Esophagus squamous epithelium (tissue), 5 donors: Measurements from ENCODE around the gene SF1. TPM values are rescaled to one million over a fixed set of nuclear protein-coding genes. Genes with fewer than 3 reads are reported as not detected.

Source experiments
- DNase-seq: peaks from one replicate; lab custom pipeline; 2025; lab: John Stamatoyannopoulos, UW
- H3K27ac ChIP-seq, 4 donors: fragments of 200-600 bp; sonication (generic); one replicate each; pipeline ENCODE4 v1.5.1; 2016 to 2019; ENCODE audit warnings: mild to moderate bottlenecking in 1 of 4
- H3K27me3 ChIP-seq, 4 donors: fragments of 200-600 bp; sonication (generic); 1 replicate in 3 of 4; 2 replicates in 1 of 4; pipeline versions ENCODE4 v1.5.1 to v1.6.0; 2017 to 2021; ENCODE audit warnings: antibody characterized with exemption in 1 of 4
- H3K36me3 ChIP-seq, 3 donors: fragments of 200-600 bp; sonication (generic); one replicate each; pipeline ENCODE4 v1.5.1; 2016 to 2019
- H3K4me1 ChIP-seq, 3 donors: fragments of 200-600 bp; sonication (generic); one replicate each; pipeline ENCODE4 v1.5.1; 2017 to 2019
- H3K4me3 ChIP-seq, 4 donors: fragments of 200-600 bp; sonication (generic); 1 replicate in 3 of 4; 2 replicates in 1 of 4; pipeline ENCODE4 v1.5.1; 2016 to 2019; ENCODE audit warnings: mild to moderate bottlenecking in 2 of 4, moderate library complexity in 1 of 4
- H3K9me3 ChIP-seq, 3 donors: fragments of 200-600 bp; sonication (generic); one replicate each; pipeline ENCODE4 v1.5.1; 2016 to 2019
- POLR2A ChIP-seq, 4 donors: fragments of 450-650 bp; IDR thresholded peaks; one replicate each; pipeline ENCODE4 v1.6.1; 2017; ENCODE audit warnings: antibody characterized with exemption in 4 of 4, mild to moderate bottlenecking in 4 of 4, moderate library complexity in 3 of 4
- WGBS, 2 donors: methylation state at CpG; one replicate each; pipeline ENCODE4 v1.1.5; 2018; 5-methylcytosine and 5-hydroxymethylcytosine counted together
- intact Hi-C: fragments of 100-400 bp; cut with DNase I; formaldehyde crosslinking; loops from one replicate; pipeline ENCODE4 v1.15.0; 2022
- total RNA-seq, 4 donors: library from RNA; depleted of rRNA; stranded (reverse); fragments of >200 nt; gene quantifications; one replicate each; pipeline ENCODE4 v1.1.0, GENCODE V29; 2016
- TF ChIP-seq, protein P1 (sequence below), 6 experiments: fragments of 450-650 bp in 4 of 6; fragments of 200-600 bp in 2 of 6; sonication (generic) in 2 of 6; IDR thresholded peaks; one replicate each; pipeline ENCODE4 v1.5.1; 2016 to 2019; ENCODE audit warnings: antibody characterized with exemption in 6 of 6, mild to moderate bottlenecking in 4 of 6, moderate library complexity in 4 of 6
- donor health status: DM: yes; HTN: yes; CAD: no.

Gene SF1
- total RNA-seq, 4 donors from 2014 or later: 136 to 292 (median 223) TPM

- WGBS, 2 donors: 44 to 47% methylated on average over 16 to 17 of the region's 17 CpGs
- intact Hi-C loops: no loop called here
- Histone ChIP-seq H3K4me1 (peaks cover 6 to 34% (median 8%) of the 10 kb centered on the region in 3 donors), H3K4me3 (peak overlapping the region; percentile 80 to 96 (median 91)), H3K27me3 (no peaks in the 10 kb centered on the region), H3K36me3 (peaks cover 0 to 26% (median 5%) of the 10 kb centered on the region in 3 donors), H3K27ac (peak overlapping the region; percentile 84 to 92 (median 88)), H3K9me3 (no peaks in the 10 kb centered on the region)
- TF ChIP-seq, protein P1, sequence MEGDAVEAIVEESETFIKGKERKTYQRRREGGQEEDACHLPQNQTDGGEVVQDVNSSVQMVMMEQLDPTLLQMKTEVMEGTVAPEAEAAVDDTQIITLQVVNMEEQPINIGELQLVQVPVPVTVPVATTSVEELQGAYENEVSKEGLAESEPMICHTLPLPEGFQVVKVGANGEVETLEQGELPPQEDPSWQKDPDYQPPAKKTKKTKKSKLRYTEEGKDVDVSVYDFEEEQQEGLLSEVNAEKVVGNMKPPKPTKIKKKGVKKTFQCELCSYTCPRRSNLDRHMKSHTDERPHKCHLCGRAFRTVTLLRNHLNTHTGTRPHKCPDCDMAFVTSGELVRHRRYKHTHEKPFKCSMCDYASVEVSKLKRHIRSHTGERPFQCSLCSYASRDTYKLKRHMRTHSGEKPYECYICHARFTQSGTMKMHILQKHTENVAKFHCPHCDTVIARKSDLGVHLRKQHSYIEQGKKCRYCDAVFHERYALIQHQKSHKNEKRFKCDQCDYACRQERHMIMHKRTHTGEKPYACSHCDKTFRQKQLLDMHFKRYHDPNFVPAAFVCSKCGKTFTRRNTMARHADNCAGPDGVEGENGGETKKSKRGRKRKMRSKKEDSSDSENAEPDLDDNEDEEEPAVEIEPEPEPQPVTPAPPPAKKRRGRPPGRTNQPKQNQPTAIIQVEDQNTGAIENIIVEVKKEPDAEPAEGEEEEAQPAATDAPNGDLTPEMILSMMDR (IDR thresholded peaks at IDR 0.05): no peak
- no peak for TF ChIP-seq POLR2A (IDR thresholded peaks at IDR 0.05)
- DNase-seq: no peak
Measured at GRCh38 chr11:64810891-64811272, 32.5 kb upstream of the SF1 start.

GRCh38 chr11:64810271-64810890, 32.0 kb upstream of the SF1 start, which contains the start of gene MEN1:
Gene MEN1 (minus strand): TSS chr11:64810551. CDS start chr11:64810109, 442 bp downstream.
- Histone ChIP-seq H3K4me3 (peak within 1 kb of the TSS; percentile 80 to 96 (median 91)), H3K36me3 (peaks cover 1 to 31% (median 5%) of the 10 kb centered on the region in 3 donors), H3K27me3 (no peaks in the 10 kb centered on the region), H3K4me1 (peaks cover 6 to 34% (median 8%) of the 10 kb centered on the region in 3 donors), H3K27ac (peak within 1 kb of the TSS; percentile 84 to 92 (median 88)), H3K9me3 (no peaks in the 10 kb centered on the region)
- 0% methylated on average over 4 to 21 of the region's 46 CpGs for WGBS, 2 donors
- intact Hi-C loops: no loop called here
- DNase-seq: peak; percentile 75
- peak in 3 of 4 donors; percentile 41 to 76 (median 59) for TF ChIP-seq POLR2A (IDR thresholded peaks at IDR 0.05)
- TF ChIP-seq, protein P1 (IDR thresholded peaks at IDR 0.05): peak in 2 of 6 experiments; percentile 15 to 46

GRCh38 chr11:64809781-64810241, 31.5 kb upstream of the SF1 start:
- peaks cover 6 to 36% (median 9%) of the 10 kb centered on the region in 3 donors for H3K4me1 ChIP-seq
- peak overlapping the region; percentile 84 to 92 (median 88) for H3K27ac ChIP-seq
- H3K4me3 ChIP-seq: peak overlapping the region; percentile 80 to 96 (median 91)
- H3K9me3 ChIP-seq: no peaks in the 10 kb centered on the region
- WGBS, 2 donors: 0% methylated on average over 1 to 4 of the region's 44 CpGs
- intact Hi-C loops: no loop called here
- no peaks in the 10 kb centered on the region for H3K27me3 ChIP-seq
- no peak for DNase-seq
- peaks cover 5 to 36% (median 7%) of the 10 kb centered on the region in 3 donors for H3K36me3 ChIP-seq
- TF ChIP-seq, protein P1 (IDR thresholded peaks at IDR 0.05): no peak
- TF ChIP-seq POLR2A (IDR thresholded peaks at IDR 0.05): no peak

DNA sequence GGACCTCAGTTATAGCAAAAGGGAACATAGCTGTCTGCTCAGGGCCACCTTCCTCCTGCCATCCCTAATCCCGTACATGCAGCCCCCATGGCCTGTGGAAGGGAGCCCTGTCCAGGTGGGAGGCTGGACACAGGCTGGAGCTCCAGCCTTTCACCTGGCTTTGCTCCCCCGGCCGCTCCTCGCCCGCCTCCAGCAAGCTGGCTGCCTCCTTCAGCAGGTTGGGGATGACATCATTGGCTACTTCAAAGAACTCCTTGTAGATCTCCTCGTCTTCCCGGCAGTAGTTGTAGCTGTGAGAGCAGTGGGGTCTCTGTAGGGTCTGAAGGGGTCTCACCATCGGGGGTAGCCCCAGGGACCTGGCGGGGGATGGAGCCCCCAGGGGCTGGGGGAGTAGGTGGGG, 27.1 kb upstream of the SF1 start:
- H3K27me3 ChIP-seq: no peaks in the 10 kb centered on the region
- DNase-seq: no peak
- H3K9me3 ChIP-seq: no peaks in the 10 kb centered on the region
- peaks cover 27 to 66% (median 32%) of the 10 kb centered on the region in 3 donors for H3K4me1 ChIP-seq
- no peak overlapping the region for H3K4me3 ChIP-seq
- H3K27ac ChIP-seq: no peak overlapping the region
- TF ChIP-seq, protein P1 (IDR thresholded peaks at IDR 0.05): no peak
- TF ChIP-seq POLR2A (IDR thresholded peaks at IDR 0.05): no peak
- WGBS, 2 donors: 89 to 100% methylated on average over 3 to 5 of the region's 9 CpGs
- peaks cover 5 to 44% (median 8%) of the 10 kb centered on the region in 3 donors for H3K36me3 ChIP-seq
- intact Hi-C loops: no loop called here
